NCI-H345 (cell line): Measurements from ENCODE around the gene CNPY3.
A peak's percentile ranks its signal among the peaks of the same experiment; 100 is the strongest.
"Not testable (repeated sequence)": the region's sequence is repeated elsewhere in the genome, so short reads cannot be mapped to it uniquely, and the experiment has no call there.

Source experiments
- DNase-seq: peaks from one replicate; lab custom pipeline; 2025; lab: John Stamatoyannopoulos, UW

CNPY3 gene

GRCh38 chr6:42928986-42929820, at the start of gene CNPY3:
CNPY3 (plus strand) TSS chr6:42929480; CDS start chr6:42929571, 91 bp downstream.
- peak; percentile 96 for DNase-seq

- DNase-seq, result not testable (repeated sequence)
Measured at GRCh38 chr6:42880240-42880817, 49.0 kb upstream of the CNPY3 start.

GRCh38 chr6:42880871-42881270, 48.4 kb upstream of the CNPY3 start:
- DNase-seq, result not testable (repeated sequence)

- no peak for DNase-seq
Measured at GRCh38 chr6:42885702-42886101, 43.6 kb upstream of the CNPY3 start.

- DNase-seq, result not testable (repeated sequence)
Measured at GRCh38 chr6:42888201-42888600, 41.1 kb upstream of the CNPY3 start.

GRCh38 chr6:42889815-42890214, 39.5 kb upstream of the CNPY3 start:
- DNase-seq, result no peak

- peak; percentile 92 for DNase-seq
Measured at GRCh38 chr6:42890311-42891198, 38.7 kb upstream of the CNPY3 start.

GRCh38 chr6:42891199-42891722, 38.0 kb upstream of the CNPY3 start:
- DNase-seq, result no peak

GRCh38 chr6:42894041-42894828, 35.0 kb upstream of the CNPY3 start:
- DNase-seq, result not testable (repeated sequence)

- peak; percentile 2 for DNase-seq
Measured at GRCh38 chr6:42896178-42896719, 33.0 kb upstream of the CNPY3 start.

GRCh38 chr6:42898891-42899361, 30.4 kb upstream of the CNPY3 start:
- peak; percentile 85 for DNase-seq

GRCh38 chr6:42899871-42900270, 29.4 kb upstream of the CNPY3 start:
- peak; percentile 60 for DNase-seq

GRCh38 chr6:42901538-42901957, 27.7 kb upstream of the CNPY3 start:
- DNase-seq, result peak; percentile 87

GRCh38 chr6:42902429-42903263, 26.6 kb upstream of the CNPY3 start:
- DNase-seq, result not testable (repeated sequence)

- DNase-seq, result no peak
Measured at GRCh38 chr6:42904467-42904866, 24.8 kb upstream of the CNPY3 start.

- no peak for DNase-seq
Measured at GRCh38 chr6:42907336-42907735, 21.9 kb upstream of the CNPY3 start.

GRCh38 chr6:42909835-42910234, 19.4 kb upstream of the CNPY3 start:
- DNase-seq, result no peak

- no peak for DNase-seq
Measured at GRCh38 chr6:42911171-42912021, 17.9 kb upstream of the CNPY3 start.

- no peak for DNase-seq
Measured at GRCh38 chr6:42914546-42914945, 14.7 kb upstream of the CNPY3 start.
